Inflammatory macrophage treated with lipopolysaccharide for 4 hours (primary cell): Measurements from ENCODE around the gene SRGAP2B.
A peak's percentile ranks its signal among the peaks of the same experiment; 100 is the strongest.
"Not testable (repeated sequence)": the region's sequence is repeated elsewhere in the genome, so short reads cannot be mapped to it uniquely, and the experiment has no call there.

ENCODE experiments used
- DNase-seq: peaks from one replicate; pipeline ENCODE4 v3.0.0-alpha.2; 2020

SRGAP2B gene

DNA sequence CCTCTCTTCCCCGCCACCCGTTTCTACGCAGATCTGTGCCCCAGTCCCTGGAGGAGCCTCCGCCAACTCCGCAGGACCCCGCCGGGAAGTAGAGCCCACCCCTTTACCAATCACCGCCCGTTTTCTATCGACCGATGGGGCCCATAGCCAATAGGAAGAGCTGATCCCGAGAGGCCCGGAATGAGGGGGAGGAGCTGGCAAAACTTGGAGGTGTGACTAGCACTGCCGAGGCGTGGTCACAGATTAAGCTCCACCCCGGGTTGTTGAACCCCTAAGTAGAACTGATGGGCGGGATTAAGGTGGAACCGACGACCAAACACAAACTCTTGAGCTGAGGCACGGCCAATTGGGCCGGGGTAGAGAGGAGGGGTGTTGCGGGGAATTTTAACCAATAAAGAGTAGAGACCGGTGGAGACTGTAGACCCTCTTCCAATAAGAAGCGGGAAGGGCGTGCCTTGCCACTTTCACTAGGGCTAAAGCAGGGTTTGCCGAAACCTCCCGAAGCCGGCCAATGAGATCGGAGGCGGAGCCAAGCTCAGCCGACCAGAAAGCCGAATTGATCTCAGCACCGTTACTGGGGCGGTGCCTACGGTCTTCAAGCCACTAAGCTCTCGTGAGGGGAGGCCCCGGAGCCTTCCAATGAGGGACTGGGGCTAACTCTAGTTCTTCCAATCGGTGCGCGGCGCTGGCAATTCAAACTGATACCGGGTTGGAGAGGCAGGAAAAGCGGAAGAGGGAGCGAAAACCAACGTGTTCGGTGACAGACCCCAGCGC, at the start of gene SRGAP2B, which contains the start of gene FAM72D:
Gene SRGAP2B (minus strand): TSS at position 45 of the 774 bp plus-strand sequence. CDS start 2,427 bp downstream, outside the sequence.
Gene FAM72D (plus strand): TSS at position 691 of the 774 bp plus-strand sequence. CDS start 874 bp downstream, outside the sequence.
- not testable (repeated sequence) for DNase-seq

DNA sequence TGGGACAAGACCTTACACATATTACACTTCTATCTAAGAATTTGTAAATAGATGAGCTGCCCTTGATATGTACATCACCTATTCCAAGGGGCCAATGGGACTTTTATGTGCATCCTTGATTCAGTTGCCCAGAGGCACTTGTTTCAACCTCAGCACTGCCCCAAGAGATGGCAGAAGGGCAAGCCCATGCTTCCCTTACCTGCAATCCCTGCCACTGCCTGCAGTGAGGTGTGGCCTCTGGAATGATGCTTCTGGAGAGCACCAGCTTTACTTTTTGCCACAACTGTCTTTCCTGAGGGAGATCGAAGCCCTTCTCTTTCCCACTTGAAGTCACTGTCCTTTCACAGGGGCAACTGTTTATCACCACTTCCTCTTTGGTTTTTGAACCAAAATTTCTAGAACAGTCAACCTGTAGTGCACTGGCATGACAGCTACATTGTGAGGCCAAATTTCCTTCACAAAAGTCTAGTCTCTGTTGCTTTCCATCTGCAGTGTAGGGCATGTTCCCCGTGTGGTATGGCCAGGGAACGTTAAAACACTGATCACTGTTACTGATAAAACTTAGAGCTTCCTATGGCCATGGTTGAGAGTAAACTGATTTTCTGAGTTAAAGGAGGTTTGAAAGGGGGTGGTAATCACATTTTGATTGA, 49.3 kb upstream of the SRGAP2B start:
- DNase-seq = not testable (repeated sequence)

DNA sequence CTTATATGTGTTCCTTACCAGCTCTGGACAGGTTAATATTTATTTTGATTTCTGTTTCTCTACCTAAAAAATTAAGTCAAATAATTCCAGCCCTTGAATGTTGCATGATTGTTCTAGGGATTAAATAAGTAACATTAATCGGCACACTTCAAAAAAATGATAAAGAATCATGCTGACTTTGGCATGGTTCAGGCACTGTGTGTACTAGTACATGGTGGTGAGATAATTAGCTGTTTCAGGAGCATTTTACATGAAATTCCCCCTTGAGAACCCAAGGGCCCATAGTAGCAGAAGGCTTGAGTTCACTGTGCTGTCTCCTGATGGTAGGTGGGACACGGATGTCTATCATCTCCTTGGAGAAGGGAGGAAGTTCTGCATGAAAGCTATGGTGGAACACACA, 45.4 kb upstream of the SRGAP2B start:
- DNase-seq = not testable (repeated sequence)

DNA sequence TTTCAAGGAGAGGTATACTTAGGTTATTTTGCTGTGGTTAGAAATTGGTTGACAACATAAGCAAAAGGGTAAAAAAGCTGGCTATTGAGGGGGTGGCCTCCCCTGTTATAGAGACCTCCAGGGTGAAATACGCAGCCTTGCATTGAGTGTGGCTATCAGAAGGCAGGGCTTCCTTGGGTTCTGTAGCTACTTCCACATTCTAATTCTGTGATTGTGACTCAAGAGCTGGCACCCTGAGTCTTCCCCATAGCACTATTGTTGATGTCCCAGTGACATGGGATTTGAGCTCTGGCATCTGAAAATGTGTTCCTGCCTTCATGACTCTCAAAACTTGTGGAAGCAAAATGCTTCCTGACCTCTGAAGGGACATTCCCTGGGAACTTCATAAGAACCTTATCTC, 39.3 kb upstream of the SRGAP2B start:
- DNase-seq = not testable (repeated sequence)

DNA sequence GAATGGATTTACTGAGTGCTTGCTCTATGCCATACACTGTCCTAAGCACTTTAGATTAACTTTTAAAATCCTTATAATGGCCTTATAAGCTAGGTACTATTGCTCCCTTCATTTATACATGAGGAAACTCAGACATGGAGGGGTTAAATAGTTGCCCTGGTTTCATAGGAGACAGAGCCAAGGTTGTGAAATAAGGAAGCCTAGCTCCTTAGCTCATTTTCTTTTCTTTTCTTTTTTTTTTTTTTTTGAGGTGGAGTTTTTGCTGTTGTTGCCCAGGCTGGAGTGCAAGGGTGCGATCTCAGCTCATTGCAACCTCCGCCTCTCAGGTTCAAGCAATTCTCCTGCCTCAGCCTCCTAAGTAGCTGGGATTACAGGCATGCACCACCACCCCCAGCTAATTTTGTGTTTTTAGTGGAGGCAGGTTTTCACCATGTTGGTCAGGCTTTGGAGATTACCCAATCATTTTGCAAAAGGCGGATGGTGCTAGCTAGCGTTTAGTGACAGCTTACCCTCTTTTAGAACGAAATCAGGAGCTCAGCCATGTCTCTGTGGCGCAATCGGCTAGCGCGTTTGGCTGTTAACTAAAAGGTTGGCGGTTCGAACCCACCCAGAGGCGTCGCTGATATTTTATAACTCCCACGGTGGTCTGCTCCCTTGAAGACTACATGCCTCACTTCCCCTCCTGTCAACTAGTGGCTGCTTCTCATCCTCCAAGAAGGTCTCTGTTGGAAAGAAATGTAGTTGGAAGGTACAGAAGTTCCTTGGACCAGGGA, 33.8 kb upstream of the SRGAP2B start:
- peak; percentile 41 for DNase-seq

- not testable (repeated sequence) for DNase-seq
Measured at GRCh38 chr1:145127144-145127543, 32.0 kb upstream of the SRGAP2B start.

DNA sequence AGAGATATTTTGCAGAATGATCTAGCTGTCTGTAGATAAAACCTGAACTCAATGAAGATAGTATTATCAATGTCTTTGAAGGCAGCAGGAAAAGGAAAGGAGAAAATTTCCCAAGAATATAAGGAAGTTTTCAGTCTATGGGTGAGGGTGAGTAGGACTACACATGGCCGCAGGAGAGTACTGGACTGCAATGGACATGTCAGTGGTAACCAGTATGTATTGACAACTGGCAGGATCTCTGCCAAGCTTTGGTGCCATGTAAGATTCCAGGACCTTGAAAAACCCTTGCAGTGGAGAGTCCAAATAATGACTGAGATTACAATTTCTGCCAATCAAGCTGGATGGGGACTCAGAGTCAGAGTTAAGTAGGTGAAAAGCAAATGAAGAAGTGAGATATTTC, 30.0 kb upstream of the SRGAP2B start:
- DNase-seq = not testable (repeated sequence)

GRCh38 chr1:145123992-145124641, 29.0 kb upstream of the SRGAP2B start:
- DNase-seq = not testable (repeated sequence)

GRCh38 chr1:145123062-145123395, 27.9 kb upstream of the SRGAP2B start:
- not testable (repeated sequence) for DNase-seq

- not testable (repeated sequence) for DNase-seq
Measured at GRCh38 chr1:145122344-145123061, 27.4 kb upstream of the SRGAP2B start.

DNA sequence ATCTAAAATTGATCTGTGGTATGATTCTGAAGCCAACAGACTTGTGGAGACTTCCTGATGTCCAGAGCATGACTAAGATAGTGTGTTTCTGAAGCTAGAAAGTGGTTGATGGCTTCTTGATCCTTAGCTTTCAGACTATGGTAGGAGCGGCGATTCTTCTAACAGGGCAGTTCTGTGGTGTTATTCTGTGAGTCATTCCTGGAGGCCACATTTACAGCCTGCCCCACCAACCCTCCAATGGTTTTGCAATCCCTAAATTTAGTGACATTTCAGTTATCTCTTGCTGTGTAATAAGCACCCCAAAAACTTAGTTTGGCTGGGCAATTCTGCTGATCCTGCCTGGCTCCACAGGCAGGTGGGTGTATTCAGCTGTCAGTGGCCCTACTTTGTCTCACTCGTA, 24.7 kb upstream of the SRGAP2B start:
- DNase-seq = not testable (repeated sequence)

- DNase-seq = not testable (repeated sequence)
Measured at GRCh38 chr1:145115587-145116493, 20.7 kb upstream of the SRGAP2B start.

DNA sequence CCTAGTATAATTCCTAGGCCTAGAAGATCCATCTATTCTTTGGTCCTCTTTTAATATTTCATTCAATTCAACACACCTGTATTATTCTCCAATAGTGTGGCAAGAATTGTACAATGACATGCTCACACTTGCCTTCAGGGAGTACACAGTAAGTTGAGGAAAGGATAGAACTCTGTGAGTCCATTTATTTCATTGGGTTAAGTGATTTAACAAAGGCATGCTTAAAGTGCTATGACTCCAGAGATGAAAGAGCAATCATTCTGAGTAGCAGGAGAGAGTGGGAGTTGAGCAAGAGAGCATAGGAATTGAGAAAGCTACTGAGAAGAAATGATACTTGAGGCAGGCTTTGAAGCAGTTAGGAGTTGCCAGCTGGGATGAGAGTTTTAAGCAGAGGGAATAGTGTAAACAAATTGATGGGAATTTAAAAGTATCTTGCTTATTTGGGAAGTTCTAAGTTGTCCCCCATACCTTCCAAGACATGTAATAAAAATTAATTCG, 19.5 kb upstream of the SRGAP2B start:
- DNase-seq = not testable (repeated sequence)

- not testable (repeated sequence) for DNase-seq
Measured at GRCh38 chr1:145112703-145113102, 17.6 kb upstream of the SRGAP2B start.

DNA sequence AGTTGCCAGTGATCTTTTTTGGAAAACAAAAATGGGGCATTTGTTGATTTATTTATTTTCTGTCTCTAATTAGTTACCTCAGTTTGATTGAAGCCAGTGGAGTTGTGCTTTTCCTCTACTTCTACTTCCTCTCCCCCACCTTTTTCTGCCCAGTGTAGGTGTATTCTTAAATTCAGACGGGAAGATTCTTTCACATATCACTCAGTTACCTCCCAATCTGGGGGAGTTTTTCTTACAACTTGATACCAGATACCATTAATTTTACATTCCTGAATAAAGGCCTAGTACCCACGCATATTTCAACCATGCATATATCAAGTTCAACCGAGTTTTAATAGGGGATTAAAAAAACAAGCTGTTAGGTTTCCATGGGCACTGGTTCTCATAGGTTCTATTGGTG, 16.5 kb upstream of the SRGAP2B start:
- not testable (repeated sequence) for DNase-seq

- DNase-seq = not testable (repeated sequence)
Measured at GRCh38 chr1:145103294-145103693, 8.2 kb upstream of the SRGAP2B start.

DNA sequence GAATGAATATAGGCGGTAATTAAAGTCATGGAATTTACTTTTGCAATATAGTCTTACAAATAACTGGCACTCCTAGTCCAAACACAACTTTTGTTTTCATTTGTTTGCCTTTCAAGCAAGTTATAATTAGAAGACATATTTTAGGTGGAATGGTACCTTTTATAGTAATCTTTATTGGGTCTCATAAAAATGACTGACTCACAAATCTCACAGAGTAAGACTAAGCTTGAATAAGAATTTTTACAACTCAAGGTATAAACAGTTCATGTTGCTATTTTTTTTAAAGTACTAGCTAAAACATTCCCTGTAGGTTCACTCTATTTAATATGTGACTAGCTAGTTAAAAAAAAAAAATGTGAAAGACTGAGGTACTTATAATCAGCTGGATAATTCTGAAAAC, 6.6 kb upstream of the SRGAP2B start:
- not testable (repeated sequence) for DNase-seq

DNA sequence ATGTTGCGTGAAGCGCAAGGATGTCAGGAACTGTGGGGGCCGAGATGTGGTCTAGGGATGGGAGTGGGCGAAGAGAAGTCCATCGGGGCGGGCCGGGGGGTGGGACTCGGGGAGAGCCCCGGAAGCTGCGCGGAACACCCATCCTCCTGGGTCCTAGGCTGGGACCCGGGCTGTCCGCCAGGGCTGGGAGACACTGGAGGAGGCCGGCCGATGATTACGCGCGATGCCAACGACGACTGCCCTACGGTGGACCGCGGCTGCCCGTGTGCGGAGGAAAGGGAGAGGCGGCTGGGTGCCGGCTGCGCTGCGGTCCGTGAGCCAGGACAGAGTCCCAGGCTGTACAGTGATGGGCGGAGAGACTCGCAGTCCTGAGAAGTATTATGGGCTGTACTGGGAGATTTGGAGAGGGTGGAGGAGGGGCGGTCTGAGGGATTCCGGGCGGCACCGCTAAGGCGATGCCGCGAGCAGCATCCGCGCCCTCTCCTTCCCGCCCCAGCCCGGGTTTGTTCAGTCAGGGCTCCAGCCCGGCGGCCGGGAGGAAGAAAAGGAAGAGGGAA, 395 bp downstream of the SRGAP2B start:
- DNase-seq = not testable (repeated sequence)

GRCh38 chr1:145093517-145094149, 1.5 kb downstream of the SRGAP2B start:
- DNase-seq = peak; percentile 0
